SU-DHL-6 (cell line): ENCODE results near the gene CENPS.

Experiments
- H2AFZ ChIP-seq: fragments of 200-600 bp; sonication (generic); 2 replicates; pipeline ENCODE4 v1.6.1; 2014; ENCODE audit warnings: low read depth, mild to moderate bottlenecking, moderate library complexity, mixed read lengths, antibody characterized with exemption, low read length; ENCODE audit not compliant: severe bottlenecking
- H3F3A ChIP-seq: fragments of 200-600 bp; shearing (Covaris generic); 2 replicates; pipeline ENCODE4 v1.6.0; 2016; ENCODE audit warnings: antibody characterized with exemption, mild to moderate bottlenecking; ENCODE audit not compliant: insufficient read depth
- H3K27ac ChIP-seq: fragments of 200-600 bp; sonication (generic); 2 replicates; pipeline ENCODE4 v1.5.1; 2016; ENCODE audit warnings: low read depth, mild to moderate bottlenecking, low read length, moderate library complexity, mixed read lengths
- H3K27me3 ChIP-seq: fragments of 200-600 bp; sonication (generic), shearing (Covaris generic); 2 replicates; pipeline ENCODE4 v1.6.0; 2014; ENCODE audit warnings: mild to moderate bottlenecking, low read length
- H3K36me3 ChIP-seq: fragments of 200-600 bp; sonication (generic); 2 replicates; pipeline ENCODE4 v1.6.1; 2014; ENCODE audit warnings: mild to moderate bottlenecking, low read length, mixed read lengths
- H3K4me2 ChIP-seq: fragments of 300-600, 200-600 bp; shearing (Covaris generic), sonication (generic); 2 replicates; pipeline ENCODE4 v1.6.0; 2014; ENCODE audit warnings: low read length, low read depth, mild to moderate bottlenecking; ENCODE audit not compliant: poor library complexity, severe bottlenecking
- H3K4me3 ChIP-seq: fragments of 200-600 bp; sonication (generic); 2 replicates; pipeline ENCODE4 v1.5.1; 2014; ENCODE audit warnings: antibody characterized with exemption, low read length, mild to moderate bottlenecking, mixed read lengths; ENCODE audit not compliant: insufficient read depth, poor library complexity, severe bottlenecking
- H3K79me2 ChIP-seq: fragments of 200-600 bp; sonication (generic); 2 replicates; pipeline ENCODE4 v1.6.1; 2014; ENCODE audit warnings: mild to moderate bottlenecking, low read length, moderate library complexity; ENCODE audit not compliant: insufficient read depth
- H3K9ac ChIP-seq: fragments of 200-600 bp; sonication (generic); 2 replicates; pipeline ENCODE4 v1.7.0; 2014; ENCODE audit warnings: mild to moderate bottlenecking, low read length
- H3K9me2 ChIP-seq: fragments of 200-600 bp; sonication (generic); replicated peaks from 2 replicates; pipeline ENCODE4 v1.6.1; 2014; ENCODE audit warnings: low read length; ENCODE audit not compliant: insufficient read depth
- H3K9me3 ChIP-seq: fragments of 200-600 bp; sonication (generic); 2 replicates; pipeline ENCODE4 v1.6.1; 2014; ENCODE audit warnings: low read length, mixed read lengths; ENCODE audit not compliant: insufficient read depth
- H4K20me1 ChIP-seq: fragments of 200-600 bp; sonication (generic); 2 replicates; pipeline ENCODE4 v1.6.1; 2014; ENCODE audit warnings: low read depth, mild to moderate bottlenecking, antibody characterized with exemption, low read length, moderate library complexity, mixed read lengths
- EZH2phosphoT487 ChIP-seq: fragments of 200-600 bp; sonication (generic), shearing (Covaris generic); conservative IDR thresholded peaks from 2 replicates; pipeline ENCODE4 v1.6.1; 2018; ENCODE audit warnings: mild to moderate bottlenecking, antibody characterized with exemption, low read length, moderate library complexity, mixed read lengths
- TF ChIP-seq, protein P1 (sequence below): fragments of 200-600 bp; sonication (generic); IDR thresholded peaks from one replicate; pipeline ENCODE4 v1.5.1; 2017; ENCODE audit warnings: antibody characterized with exemption, mild to moderate bottlenecking, low read length, moderate library complexity; ENCODE audit not compliant: insufficient read depth, poor library complexity, severe bottlenecking

CENPS gene

DNA sequence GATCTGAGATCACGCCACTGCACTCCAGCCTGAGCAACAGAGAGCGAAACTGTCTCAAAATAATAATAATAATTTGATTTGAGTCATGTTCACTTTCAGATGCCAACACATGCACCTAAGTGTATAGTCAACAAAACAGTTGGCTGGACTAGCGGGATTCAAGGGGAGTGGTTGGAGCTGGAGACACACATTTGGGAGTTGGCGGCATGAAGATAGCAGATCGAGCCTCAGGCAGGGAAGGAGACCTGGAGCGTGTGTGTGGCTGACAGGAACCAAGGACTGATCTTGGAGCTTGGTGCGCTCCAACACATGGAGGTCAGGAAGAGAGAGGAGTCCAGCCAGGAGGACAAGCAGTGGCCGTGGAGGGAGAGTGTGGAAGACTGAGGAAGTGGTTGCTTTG is 46.0 kb upstream of the CENPS start:
- no peak overlapping the region for H2AFZ ChIP-seq
- H3F3A ChIP-seq = no peaks in the 10 kb centered on the region
- no peaks in the 10 kb centered on the region for H4K20me1 ChIP-seq
- H3K36me3 ChIP-seq = no peaks in the 10 kb centered on the region
- H3K79me2 ChIP-seq = no peaks in the 10 kb centered on the region
- H3K4me3 ChIP-seq = no peak overlapping the region
- no peak overlapping the region for H3K27ac ChIP-seq
- no peaks in the 10 kb centered on the region for H3K27me3 ChIP-seq
- no peak overlapping the region for H3K9ac ChIP-seq
- H3K4me2 ChIP-seq = no peak overlapping the region
- no peaks in the 10 kb centered on the region for H3K9me3 ChIP-seq
- TF ChIP-seq EZH2phosphoT487 = no peak
- TF ChIP-seq, protein P1, sequence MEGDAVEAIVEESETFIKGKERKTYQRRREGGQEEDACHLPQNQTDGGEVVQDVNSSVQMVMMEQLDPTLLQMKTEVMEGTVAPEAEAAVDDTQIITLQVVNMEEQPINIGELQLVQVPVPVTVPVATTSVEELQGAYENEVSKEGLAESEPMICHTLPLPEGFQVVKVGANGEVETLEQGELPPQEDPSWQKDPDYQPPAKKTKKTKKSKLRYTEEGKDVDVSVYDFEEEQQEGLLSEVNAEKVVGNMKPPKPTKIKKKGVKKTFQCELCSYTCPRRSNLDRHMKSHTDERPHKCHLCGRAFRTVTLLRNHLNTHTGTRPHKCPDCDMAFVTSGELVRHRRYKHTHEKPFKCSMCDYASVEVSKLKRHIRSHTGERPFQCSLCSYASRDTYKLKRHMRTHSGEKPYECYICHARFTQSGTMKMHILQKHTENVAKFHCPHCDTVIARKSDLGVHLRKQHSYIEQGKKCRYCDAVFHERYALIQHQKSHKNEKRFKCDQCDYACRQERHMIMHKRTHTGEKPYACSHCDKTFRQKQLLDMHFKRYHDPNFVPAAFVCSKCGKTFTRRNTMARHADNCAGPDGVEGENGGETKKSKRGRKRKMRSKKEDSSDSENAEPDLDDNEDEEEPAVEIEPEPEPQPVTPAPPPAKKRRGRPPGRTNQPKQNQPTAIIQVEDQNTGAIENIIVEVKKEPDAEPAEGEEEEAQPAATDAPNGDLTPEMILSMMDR = no peak
- no peaks in the 10 kb centered on the region for H3K9me2 ChIP-seq

DNA sequence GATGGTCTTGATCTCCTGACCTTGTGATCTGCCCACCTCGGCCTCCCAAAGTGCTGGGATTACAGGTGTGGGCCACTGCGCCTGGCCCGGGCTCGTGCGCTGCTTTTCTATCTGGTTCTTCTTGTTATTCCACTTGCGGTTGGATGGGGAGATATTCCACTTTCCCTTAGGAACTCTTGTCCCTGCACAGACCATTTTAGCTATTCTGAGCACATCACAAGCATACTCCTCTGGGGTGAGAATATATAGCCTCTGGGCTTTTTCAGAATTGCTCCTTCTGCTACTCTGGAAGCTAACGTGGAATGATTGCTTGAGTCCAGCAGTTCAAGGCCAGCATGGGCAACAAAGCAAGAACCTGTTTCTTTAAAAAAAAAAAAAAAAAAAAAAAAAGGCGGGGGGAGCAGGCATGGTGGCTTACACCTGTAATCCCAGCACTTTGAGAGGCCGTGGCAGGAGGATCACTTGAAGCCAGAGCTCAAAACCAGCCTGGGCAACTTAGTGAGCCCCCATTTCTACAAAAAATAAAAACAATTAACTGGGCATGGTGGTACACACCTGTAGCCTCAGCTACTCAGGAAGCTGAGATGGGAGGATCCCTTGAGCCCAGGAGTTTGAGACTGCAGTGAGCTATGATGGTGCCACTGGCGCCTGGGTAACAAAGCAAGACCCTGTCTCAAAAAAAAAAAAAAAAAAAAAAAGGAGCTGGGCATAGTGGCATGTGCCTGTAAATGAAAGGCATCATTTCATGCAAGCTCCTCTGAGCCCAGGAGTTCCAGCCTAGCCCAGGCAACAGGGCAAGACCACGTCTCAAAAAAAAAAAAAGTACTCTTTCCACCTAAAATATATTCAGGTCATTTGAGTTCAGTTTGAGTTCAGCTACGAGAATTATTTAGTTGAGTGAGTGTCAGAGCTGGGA is 43.2 kb upstream of the CENPS start:
- H3K4me2 ChIP-seq = no peak overlapping the region
- H3K4me3 ChIP-seq = no peak overlapping the region
- TF ChIP-seq, protein P1 = no peak
- no peak for TF ChIP-seq EZH2phosphoT487

DNA sequence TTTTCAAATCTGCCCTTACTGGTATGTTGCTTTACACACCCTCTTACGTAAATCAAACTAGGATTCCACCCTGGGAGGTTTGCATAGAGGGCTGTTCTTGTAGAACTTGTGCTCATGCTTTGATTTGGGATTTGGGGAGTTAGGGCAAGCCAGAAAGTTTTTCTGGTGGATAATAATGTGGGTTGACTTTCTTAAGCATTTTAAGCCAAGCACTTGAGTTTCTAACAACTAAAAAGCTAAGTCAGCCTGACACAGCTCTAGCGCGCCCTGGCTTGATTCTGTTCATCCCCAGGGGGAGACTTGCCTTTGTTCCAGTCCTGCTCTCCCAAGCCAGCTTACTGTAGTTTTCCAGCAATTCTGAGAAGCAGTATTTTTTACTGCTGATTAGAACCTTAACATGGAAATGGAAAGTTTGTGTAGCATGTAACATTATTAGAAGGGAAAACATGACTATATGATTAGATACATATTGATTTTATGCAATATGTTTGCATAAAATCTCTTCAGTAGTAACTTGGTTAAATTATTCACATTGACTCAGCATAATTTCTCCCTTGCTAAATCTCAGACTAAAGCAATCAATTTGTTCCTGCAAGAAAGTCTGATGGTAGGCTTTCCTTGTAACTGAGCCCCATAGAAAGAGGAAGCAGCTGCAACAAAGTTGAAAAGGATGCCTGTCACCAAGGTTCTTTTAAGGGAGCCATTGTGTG is 42.4 kb upstream of the CENPS start:
- no peak for TF ChIP-seq EZH2phosphoT487
- TF ChIP-seq, protein P1 = no peak
- no peaks in the 10 kb centered on the region for H3F3A ChIP-seq
- H3K79me2 ChIP-seq = no peaks in the 10 kb centered on the region
- no peaks in the 10 kb centered on the region for H3K9me3 ChIP-seq
- H3K9me2 ChIP-seq = no peaks in the 10 kb centered on the region
- no peaks in the 10 kb centered on the region for H3K27me3 ChIP-seq
- no peak overlapping the region for H3K9ac ChIP-seq
- H3K4me2 ChIP-seq = peak overlapping the region; percentile 22
- H3K27ac ChIP-seq = no peak overlapping the region
- no peak overlapping the region for H3K4me3 ChIP-seq
- peak overlapping the region; percentile 9 for H2AFZ ChIP-seq
- no peaks in the 10 kb centered on the region for H3K36me3 ChIP-seq
- H4K20me1 ChIP-seq = no peaks in the 10 kb centered on the region

More for the DNA sequence above, 43.2 kb upstream of the CENPS start:
- Histone ChIP-seq H3K27ac (no peak overlapping the region), H3K9me3 (no peaks in the 10 kb centered on the region), H3K27me3 (no peaks in the 10 kb centered on the region), H3K9ac (no peak overlapping the region), H3K36me3 (no peaks in the 10 kb centered on the region), H4K20me1 (no peaks in the 10 kb centered on the region), H3K79me2 (no peaks in the 10 kb centered on the region), H3K9me2 (no peaks in the 10 kb centered on the region), H3F3A (no peaks in the 10 kb centered on the region), H2AFZ (no peak overlapping the region)
